Activated CD8-positive, alpha-beta T cell treated with anti-CD3 and anti-CD28 coated beads for 36 hours (primary cell): Measurements from ENCODE around the gene MBD3. TPM values are rescaled to one million over a fixed set of nuclear protein-coding genes. Genes with fewer than 3 reads are reported as not detected.
"Not testable (repeated sequence)": the region's sequence is repeated elsewhere in the genome, so short reads cannot be mapped to it uniquely, and the experiment has no call there.

Experiments used
- ATAC-seq: fragments of 200-7000 bp; cut with Tn5 transposase; one replicate; pipeline ENCODE4 v1.10.0; 2021; ENCODE audit warnings: mild to moderate bottlenecking, moderate library complexity
- CTCF ChIA-PET: fragments of 350-600 bp; sonication (Branson Sonifier 250); formaldehyde crosslinking; loops from one replicate; lab custom pipeline; 2021; ENCODE audit warnings: antibody characterized with exemption; lab: Charles Lee
- POLR2A ChIA-PET: fragments of 350-600 bp; sonication (Branson Sonifier 250); formaldehyde crosslinking; loops from one replicate; lab custom pipeline; 2021; ENCODE audit warnings: antibody characterized with exemption; lab: Charles Lee
- DNase-seq: peaks from one replicate; pipeline ENCODE4 v3.0.0-alpha.2; 2020
- H3K27ac Mint-ChIP-seq: one replicate; pipeline ENCODE4 v1.8.0; 2021; ENCODE audit warnings: mild to moderate bottlenecking, mixed read lengths
- H3K27me3 Mint-ChIP-seq: one replicate; pipeline ENCODE4 v1.8.0; 2021; ENCODE audit warnings: mixed read lengths
- H3K36me3 Mint-ChIP-seq: one replicate; pipeline ENCODE4 v1.8.0; 2021; ENCODE audit warnings: low read depth, mixed read lengths
- H3K4me1 Mint-ChIP-seq: one replicate; pipeline ENCODE4 v1.8.0; 2021; ENCODE audit warnings: low read depth, mixed read lengths
- H3K4me3 Mint-ChIP-seq: one replicate; pipeline ENCODE4 v1.8.0; 2021; ENCODE audit warnings: mild to moderate bottlenecking, moderate library complexity, mixed read lengths
- H3K9me3 Mint-ChIP-seq: one replicate; pipeline ENCODE4 v1.8.0; 2021; ENCODE audit warnings: mixed read lengths
- intact Hi-C: fragments of 100-400 bp; cut with micrococcal nuclease; formaldehyde crosslinking; loops from one replicate; pipeline ENCODE4 v1.10.0; 2022
- total RNA-seq, 2 experiments: library from RNA; stranded (reverse); gene quantifications; one replicate each; pipeline ENCODE4 v1.2.3, GENCODE V29; 2021
- TF ChIP-seq, protein P1 (sequence below): fragments of 200-600 bp; IDR thresholded peaks from one replicate; pipeline ENCODE4 v1.8.0; 2022; ENCODE audit warnings: antibody characterized with exemption, mild to moderate bottlenecking

Gene MBD3
- total RNA-seq, 2 experiments from 2014 or later = 87.8 to 92.5 TPM

DNA sequence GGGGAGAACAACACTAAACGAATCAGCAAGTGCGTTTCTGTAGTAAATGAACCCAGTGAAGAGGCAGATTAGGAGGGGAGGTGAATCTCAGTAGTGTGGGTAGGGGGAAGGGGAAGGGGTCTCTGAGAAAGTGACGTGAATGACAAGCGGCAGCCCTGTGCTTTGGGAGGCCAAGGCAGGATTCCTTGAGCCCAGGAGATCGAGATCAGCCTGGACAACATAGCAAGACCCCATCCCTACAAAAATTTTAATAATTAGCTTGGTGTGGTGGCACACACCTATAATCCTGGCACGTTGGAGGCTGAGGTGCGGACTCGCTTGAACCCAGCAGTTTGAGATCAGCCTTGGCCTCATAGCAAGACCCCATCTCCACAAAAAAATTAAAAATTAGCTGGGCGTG is 60.7 kb downstream of the MBD3 start:
- Mint-ChIP-seq H3K27ac (no peak overlapping the region), H3K4me3 (no peak overlapping the region), H3K27me3 (peaks cover 4% of the 10 kb centered on the region), H3K9me3 (no peaks in the 10 kb centered on the region), H3K4me1 (no peaks in the 10 kb centered on the region), H3K36me3 (no peaks in the 10 kb centered on the region)
- intact Hi-C loops = no loop called here
- TF ChIP-seq, protein P1, sequence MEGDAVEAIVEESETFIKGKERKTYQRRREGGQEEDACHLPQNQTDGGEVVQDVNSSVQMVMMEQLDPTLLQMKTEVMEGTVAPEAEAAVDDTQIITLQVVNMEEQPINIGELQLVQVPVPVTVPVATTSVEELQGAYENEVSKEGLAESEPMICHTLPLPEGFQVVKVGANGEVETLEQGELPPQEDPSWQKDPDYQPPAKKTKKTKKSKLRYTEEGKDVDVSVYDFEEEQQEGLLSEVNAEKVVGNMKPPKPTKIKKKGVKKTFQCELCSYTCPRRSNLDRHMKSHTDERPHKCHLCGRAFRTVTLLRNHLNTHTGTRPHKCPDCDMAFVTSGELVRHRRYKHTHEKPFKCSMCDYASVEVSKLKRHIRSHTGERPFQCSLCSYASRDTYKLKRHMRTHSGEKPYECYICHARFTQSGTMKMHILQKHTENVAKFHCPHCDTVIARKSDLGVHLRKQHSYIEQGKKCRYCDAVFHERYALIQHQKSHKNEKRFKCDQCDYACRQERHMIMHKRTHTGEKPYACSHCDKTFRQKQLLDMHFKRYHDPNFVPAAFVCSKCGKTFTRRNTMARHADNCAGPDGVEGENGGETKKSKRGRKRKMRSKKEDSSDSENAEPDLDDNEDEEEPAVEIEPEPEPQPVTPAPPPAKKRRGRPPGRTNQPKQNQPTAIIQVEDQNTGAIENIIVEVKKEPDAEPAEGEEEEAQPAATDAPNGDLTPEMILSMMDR = no peak
- POLR2A ChIA-PET = no interaction called here
- ATAC-seq (no peak), DNase-seq (no peak)
- CTCF ChIA-PET = no interaction called here

- no peak overlapping the region for H3K4me3 Mint-ChIP-seq
- CTCF ChIA-PET = no interaction called here
- no peaks in the 10 kb centered on the region for H3K36me3 Mint-ChIP-seq
- ATAC-seq (no peak), DNase-seq (no peak)
- peaks cover 5% of the 10 kb centered on the region for H3K27me3 Mint-ChIP-seq
- POLR2A ChIA-PET = no interaction called here
- H3K27ac Mint-ChIP-seq = no peak overlapping the region
- intact Hi-C loops = no loop called here
- no peaks in the 10 kb centered on the region for H3K4me1 Mint-ChIP-seq
- H3K9me3 Mint-ChIP-seq = no peaks in the 10 kb centered on the region
- TF ChIP-seq, protein P1 = no peak
These were observed 61.1 kb downstream of the MBD3 start for GRCh38 chr19:1531587-1531986.

GRCh38 chr19:1530856-1531255 is 61.8 kb downstream of the MBD3 start:
- H3K9me3 Mint-ChIP-seq, H3K4me3 Mint-ChIP-seq, intact Hi-C loops: not testable (repeated sequence)

GRCh38 chr19:1529430-1529816 is 63.2 kb downstream of the MBD3 start:
- no peak for DNase-seq
- Mint-ChIP-seq H3K4me1 (peaks cover 5% of the 10 kb centered on the region), H3K36me3 (no peaks in the 10 kb centered on the region), H3K27me3 (peaks cover 23% of the 10 kb centered on the region), H3K9me3 (no peaks in the 10 kb centered on the region), H3K27ac (no peak overlapping the region), H3K4me3 (no peak overlapping the region)
- ATAC-seq = no peak
- ChIA-PET POLR2A (no interaction called here), CTCF (no interaction called here)
- intact Hi-C loops = no loop called here
- TF ChIP-seq, protein P1 = no peak

More at GRCh38 chr19:1530856-1531255, 61.8 kb downstream of the MBD3 start:
- POLR2A ChIA-PET, ATAC-seq, DNase-seq, H3K4me1 Mint-ChIP-seq, H3K27ac Mint-ChIP-seq, H3K36me3 Mint-ChIP-seq, CTCF ChIA-PET: not testable (repeated sequence)
- H3K27me3 Mint-ChIP-seq = peaks cover 11% of the 10 kb centered on the region

DNA sequence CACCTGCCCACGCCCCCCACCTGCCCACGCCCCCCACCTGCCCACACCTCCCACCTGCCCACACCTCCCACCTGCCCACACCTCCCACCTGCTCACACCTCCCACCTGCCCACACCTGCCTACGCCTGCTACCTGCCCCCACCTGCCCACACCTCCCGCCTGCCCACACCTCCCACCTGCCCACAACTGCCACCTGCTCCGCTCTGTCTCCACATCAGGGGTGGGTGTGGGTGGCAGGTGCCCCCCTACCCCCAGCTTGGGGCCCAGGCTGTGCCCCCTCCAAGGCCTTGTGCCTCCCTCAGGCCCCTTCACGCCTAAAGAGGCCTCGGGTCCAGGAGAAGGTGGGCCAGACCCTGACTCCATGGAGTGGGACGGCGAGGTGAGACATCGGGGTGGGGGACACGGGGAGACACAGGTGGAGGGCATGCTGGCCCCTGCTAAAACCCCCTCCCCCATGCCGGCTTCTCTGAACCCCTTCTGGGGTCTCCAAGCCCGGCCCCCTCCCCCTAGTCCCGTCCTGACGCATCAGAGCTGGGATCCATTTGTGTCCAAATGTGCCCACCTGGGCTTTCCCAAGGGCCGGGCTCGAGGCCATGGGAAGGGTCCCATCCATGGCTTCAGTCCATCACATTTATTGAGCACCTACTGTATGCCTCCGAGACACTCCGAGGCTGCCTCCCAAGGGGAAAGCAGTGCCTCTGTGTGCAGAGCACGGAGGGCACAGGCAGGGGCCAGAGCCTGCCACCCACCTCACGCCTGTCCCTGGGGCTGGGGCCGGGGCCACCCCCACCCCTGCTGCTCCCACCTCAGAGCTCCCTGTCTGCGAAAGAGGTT is 63.9 kb downstream of the MBD3 start:
- peaks cover 6% of the 10 kb centered on the region for H3K4me1 Mint-ChIP-seq
- H3K36me3 Mint-ChIP-seq = no peaks in the 10 kb centered on the region
- H3K4me3 Mint-ChIP-seq = no peak overlapping the region
- no peak for ATAC-seq
- H3K27me3 Mint-ChIP-seq = peaks cover 25% of the 10 kb centered on the region
- DNase-seq = no peak
- intact Hi-C loops = no loop called here
- H3K9me3 Mint-ChIP-seq = no peaks in the 10 kb centered on the region
- ChIA-PET CTCF (no interaction called here), POLR2A (no interaction called here)
- TF ChIP-seq, protein P1 = no peak
- H3K27ac Mint-ChIP-seq = no peak overlapping the region
